ENCODE data around the gene C16orf74.

C16orf74 gene

GRCh38 chr16:85698935-85699558 lies 51.8 kb downstream of the C16orf74 start:
- no peak for FAIRE-seq
- no peak for DNase-seq (ENCODE audit: insufficient read length, low spot score)

- DNase-seq (ENCODE audit: insufficient read length, low spot score) (no peak), FAIRE-seq (no peak)
Observed at GRCh38 chr16:85698459-85698891, 52.4 kb downstream of the C16orf74 start.

DNA sequence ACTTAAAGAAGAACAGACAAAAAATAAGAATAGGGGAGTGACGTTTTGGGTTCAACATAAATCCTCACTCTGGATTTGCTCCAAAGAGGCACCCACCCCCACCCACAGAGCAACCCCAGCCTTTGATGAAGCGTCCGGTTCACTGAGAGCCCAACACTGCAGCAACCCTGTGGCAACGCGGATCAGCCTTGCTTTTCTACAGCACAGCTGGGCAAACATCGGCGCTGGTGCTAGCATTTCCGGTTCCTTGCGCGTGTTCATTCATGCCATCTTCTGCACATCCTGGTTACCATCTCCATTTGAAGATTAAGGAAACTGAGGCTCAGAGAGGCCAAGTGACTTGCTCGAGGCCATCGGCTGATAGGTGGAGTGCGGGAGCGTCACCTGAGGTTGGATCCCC lies 53.5 kb downstream of the C16orf74 start:
- no peak for FAIRE-seq
- DNase-seq (ENCODE audit: insufficient read length, low spot score) = no peak

DNA sequence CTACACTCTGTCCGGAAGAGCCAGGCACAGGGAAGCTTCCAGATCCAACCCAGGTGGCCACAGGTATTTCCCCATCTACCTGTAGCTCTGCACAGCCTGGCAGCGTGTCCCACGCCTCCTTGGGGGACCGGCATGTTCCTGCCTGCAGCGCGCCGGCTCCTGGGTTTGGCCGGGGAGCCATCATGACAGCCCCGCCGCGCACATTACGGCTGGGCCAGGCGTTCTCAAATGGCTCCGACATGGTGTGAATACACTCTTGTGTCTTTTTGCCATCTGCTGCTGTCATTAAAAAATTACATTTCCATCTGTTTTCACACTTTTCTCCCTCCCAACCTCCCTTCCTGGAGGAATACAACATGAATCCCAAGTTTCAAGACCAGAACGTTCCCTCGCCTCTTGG lies 54.1 kb downstream of the C16orf74 start:
- DNase-seq (ENCODE audit: insufficient read length, low spot score) (no peak), FAIRE-seq (no peak)

DNA sequence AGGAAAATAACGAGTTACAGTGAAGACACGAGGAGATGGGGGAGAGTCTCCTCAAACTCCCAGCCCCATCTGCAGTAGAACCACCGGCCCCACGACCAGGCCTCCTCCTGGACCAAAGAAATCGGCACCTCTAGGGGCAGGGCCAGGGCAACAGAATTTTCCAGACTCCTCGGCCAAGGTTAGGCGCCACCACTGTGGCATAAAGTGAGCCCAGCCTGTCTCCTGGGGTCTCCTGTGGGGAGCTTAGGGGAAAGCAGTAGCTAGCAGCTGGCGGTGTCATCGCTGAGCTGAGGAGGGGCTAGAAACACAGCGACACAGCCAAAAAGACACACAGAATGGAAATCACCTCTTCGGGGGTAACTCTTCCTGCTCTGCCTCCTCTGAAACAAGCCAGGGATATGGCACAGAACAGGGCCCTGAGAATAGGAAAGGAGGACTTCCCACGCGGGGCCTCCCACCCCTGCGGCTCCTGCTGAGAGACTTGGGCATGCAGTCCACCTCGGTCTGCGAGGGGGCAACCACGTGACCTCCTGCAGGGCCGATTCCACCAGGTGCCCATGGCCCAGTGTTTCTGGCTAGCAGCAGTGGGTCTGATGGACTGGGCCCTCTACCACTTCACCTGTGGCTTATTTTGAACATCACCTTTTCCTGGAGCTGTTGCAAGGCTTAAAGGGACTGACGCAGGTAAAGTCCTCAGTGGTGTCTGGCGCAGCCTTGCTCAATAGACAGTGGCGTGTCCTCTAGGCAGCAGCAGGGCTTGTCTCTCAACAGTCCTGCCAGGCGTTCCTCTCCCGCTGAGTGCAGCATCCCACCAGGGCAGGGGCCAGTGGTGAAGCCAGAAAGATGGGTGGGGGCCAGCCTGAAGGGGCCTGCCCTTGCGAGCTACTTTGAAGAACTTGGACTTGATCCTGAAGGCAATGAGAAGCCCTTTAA lies 55.4 kb downstream of the C16orf74 start:
- FAIRE-seq = no peak
- DNase-seq (ENCODE audit: insufficient read length, low spot score) = no peak

DNA sequence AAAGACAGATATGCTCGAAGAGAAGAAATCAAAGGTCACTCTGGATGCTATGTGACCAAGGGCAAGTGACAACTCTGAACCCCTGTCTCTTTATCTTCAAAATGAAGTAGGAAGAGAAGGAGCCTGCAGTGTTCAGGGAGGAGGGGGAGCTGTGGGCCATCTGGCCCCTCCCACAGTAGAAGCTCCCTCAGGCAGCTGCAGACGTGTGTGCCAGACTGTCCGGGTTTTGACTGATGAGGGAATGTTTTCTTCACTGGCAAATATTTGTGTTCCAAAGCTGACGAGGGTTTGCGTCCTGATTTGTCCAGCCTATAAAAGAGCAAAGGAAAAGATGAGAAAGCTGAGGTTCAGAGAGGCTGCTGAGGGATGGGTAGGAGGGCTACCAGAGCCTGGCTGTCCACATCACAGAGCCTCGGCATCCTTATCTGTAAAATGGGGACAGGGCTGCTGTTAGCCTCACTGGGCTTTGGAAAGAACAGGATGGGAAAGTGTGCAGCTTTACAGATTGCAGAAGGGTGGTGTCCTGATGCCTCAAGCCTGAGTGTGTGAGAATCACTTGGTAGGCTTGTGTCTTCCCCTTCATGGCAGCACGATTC lies 60.3 kb downstream of the C16orf74 start:
- FAIRE-seq (no peak), DNase-seq (ENCODE audit: insufficient read length, low spot score) (no peak)

- FAIRE-seq (no peak), DNase-seq (ENCODE audit: insufficient read length, low spot score) (no peak)
Observed at GRCh38 chr16:85689950-85690320, 61.0 kb downstream of the C16orf74 start.

- DNase-seq (ENCODE audit: insufficient read length, low spot score) = no peak
- FAIRE-seq = no peak
Observed at GRCh38 chr16:85689285-85689949, 61.5 kb downstream of the C16orf74 start.

- FAIRE-seq (peak; percentile 72), DNase-seq (ENCODE audit: insufficient read length, low spot score) (peak; percentile 99)
Observed at GRCh38 chr16:85688586-85689284, 62.2 kb downstream of the C16orf74 start, which contains the start of gene GINS2. TSS of gene GINS2 (minus strand) at chr16:85688954. CDS start at chr16:85688898, 56 bp downstream.

DNA sequence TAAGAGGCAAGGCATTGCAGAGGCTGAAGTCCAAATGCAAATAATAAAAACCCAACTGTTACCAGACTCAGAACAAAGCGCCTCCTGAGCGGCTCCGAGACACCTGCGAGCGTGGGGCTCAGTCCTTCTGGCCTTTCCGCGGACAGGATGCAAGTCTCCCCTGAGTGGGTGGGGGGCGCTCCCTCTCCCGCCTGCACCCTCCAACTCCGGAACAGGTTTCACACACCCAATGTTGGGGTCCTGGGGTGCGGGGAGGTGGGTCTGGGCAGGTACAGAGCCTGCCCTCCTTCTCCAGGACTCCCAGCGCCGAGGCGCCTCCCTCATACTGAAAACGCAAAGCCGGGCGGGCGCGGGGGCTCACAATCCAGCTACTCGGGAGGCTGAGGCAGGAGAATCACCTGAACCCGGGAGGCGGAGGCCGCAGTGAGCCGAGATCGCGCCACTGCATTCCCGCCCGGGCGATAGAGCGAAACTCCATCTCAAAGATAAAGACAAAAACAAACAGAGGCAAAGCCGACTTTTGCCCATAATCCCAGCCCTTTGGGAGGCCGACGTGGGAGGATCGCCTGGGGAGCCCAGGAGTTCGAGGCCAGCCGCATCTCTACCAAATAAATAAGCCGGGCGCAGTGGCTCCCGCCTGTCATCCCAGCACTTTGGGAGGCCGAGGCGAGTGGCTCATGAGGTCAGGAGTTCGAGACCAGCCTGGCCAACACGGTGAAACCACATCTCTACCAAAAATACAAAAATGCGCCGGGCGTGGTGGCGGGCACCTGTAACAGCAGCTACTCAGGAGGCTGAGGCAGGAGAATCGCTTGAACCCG lies 63.0 kb downstream of the C16orf74 start:
- no peak for FAIRE-seq
- DNase-seq (ENCODE audit: insufficient read length, low spot score) = no peak

GRCh38 chr16:85686912-85687591 lies 63.8 kb downstream of the C16orf74 start:
- FAIRE-seq (no peak), DNase-seq (ENCODE audit: insufficient read length, low spot score) (no peak)

DNA sequence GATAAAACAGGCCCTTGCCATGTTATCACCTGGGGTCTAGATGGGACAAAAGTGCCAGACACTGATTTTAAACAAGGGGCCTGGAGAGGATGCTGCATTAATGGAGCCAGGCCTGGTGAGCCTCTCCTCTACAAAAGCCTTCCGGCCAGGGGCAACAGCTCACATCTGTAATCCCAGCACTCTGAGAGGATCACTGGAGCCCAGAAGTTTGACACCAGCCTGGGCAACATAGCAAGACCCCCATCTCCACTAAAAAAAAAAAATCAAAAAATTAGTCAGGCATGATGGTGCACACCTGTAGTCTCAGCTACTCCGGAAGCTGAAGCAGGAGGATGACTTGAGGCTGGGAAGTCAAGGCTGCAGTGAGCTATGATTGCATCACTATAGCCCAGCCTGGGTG lies 65.6 kb downstream of the C16orf74 start:
- no peak for DNase-seq (ENCODE audit: insufficient read length, low spot score)
- no peak for FAIRE-seq

GRCh38 chr16:85683363-85683762 lies 67.5 kb downstream of the C16orf74 start:
- no peak for DNase-seq (ENCODE audit: insufficient read length, low spot score)
- FAIRE-seq = no peak

DNA sequence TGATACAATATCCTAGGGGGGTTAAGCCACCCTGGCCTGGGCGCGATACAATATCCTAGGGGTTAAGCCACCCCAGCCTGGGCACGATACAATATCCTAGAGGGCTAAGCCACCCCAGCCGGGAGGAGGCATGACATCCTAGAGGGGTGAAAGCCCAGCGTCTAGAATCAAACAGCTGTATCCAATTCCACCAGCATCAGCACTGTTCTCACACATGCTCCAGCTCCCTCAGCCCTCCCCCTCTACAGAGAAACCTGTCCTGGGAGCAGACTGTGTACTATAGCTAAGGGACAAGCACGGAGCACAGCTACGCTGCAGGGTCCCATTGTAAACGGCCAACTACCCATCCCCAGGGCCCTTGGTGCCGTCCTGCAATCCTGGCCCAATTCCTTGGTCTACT lies 68.4 kb downstream of the C16orf74 start:
- no peak for DNase-seq (ENCODE audit: insufficient read length, low spot score)
- no peak for FAIRE-seq

DNA sequence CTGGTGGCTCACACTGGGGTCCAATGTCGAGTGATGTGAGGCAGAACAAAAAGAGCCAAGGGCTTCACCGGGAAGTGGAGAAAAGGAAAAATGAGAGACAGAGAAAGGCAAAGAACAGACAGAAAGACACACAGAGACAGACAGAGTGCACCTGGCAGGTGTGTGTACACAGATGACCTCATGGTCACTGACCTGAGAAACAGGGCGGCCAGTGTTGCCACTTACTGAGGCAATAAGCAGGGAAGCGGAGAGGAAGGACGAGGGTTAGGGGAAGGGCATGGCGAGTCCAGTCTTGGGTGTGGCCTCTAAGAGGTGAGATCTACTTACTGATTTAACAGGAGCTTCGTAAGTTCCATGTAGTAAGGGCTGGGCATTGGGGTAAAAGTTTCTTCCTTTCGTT lies 69.6 kb downstream of the C16orf74 start:
- DNase-seq (ENCODE audit: insufficient read length, low spot score) (no peak), FAIRE-seq (no peak)

GRCh38 chr16:85680352-85680944 lies 70.4 kb downstream of the C16orf74 start:
- no peak for FAIRE-seq
- no peak for DNase-seq (ENCODE audit: insufficient read length, low spot score)

DNA sequence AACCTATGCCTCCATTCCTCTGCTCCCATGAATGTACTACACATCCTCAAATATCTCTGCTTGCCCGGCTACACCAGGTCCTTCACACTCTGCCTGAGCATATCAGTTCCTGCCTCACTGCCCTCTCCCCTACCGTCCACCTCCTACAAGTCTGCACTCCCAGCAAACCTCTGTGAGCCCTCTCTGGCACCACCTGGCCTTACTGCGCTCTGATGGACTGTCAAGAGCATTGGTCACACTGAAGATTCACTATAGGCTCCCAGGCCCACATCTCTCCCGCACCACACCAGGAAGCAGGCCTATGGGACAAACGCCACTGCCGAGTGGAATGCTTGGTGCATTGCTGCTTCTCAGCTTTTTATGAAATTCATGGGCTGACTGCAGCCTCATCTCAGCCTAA lies 71.0 kb downstream of the C16orf74 start:
- no peak for DNase-seq (ENCODE audit: insufficient read length, low spot score)
- no peak for FAIRE-seq

- FAIRE-seq = no peak
- no peak for DNase-seq (ENCODE audit: insufficient read length, low spot score)
Observed at GRCh38 chr16:85678821-85679220, 72.1 kb downstream of the C16orf74 start.

GRCh38 chr16:85678016-85678415 lies 72.9 kb downstream of the C16orf74 start:
- no peak for FAIRE-seq
- DNase-seq (ENCODE audit: insufficient read length, low spot score) = no peak
